Measurements from ENCODE around the gene CUBN.

DNA sequence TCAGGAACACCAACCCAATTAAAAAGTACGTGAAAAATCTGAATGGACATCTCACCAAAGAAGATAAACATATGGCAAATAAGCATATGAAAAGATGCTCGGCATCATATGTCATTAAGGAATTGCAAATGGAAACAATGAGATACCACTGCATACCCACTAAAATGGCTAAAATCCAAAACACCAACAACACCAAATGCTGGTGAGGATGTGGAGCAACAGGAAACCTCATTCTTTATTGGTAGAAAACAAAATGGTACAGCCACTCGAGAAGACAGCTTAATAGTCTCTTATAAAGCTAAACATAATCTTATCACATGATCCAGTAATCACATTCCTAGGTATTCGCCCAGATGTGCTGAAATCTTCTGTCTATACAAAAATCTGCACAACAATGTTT, 325.5 kb downstream of the CUBN start:
- TF ChIP-seq POLR2A (IDR thresholded peaks at IDR 0.05) = no peak
- TF ChIP-seq, protein P1, sequence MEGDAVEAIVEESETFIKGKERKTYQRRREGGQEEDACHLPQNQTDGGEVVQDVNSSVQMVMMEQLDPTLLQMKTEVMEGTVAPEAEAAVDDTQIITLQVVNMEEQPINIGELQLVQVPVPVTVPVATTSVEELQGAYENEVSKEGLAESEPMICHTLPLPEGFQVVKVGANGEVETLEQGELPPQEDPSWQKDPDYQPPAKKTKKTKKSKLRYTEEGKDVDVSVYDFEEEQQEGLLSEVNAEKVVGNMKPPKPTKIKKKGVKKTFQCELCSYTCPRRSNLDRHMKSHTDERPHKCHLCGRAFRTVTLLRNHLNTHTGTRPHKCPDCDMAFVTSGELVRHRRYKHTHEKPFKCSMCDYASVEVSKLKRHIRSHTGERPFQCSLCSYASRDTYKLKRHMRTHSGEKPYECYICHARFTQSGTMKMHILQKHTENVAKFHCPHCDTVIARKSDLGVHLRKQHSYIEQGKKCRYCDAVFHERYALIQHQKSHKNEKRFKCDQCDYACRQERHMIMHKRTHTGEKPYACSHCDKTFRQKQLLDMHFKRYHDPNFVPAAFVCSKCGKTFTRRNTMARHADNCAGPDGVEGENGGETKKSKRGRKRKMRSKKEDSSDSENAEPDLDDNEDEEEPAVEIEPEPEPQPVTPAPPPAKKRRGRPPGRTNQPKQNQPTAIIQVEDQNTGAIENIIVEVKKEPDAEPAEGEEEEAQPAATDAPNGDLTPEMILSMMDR (IDR thresholded peaks at IDR 0.05) = no peak
